Measurements from ENCODE around the gene SEMA7A. TPM values are rescaled to one million over a fixed set of nuclear protein-coding genes. Genes with fewer than 3 reads are reported as not detected.

Gene SEMA7A
- total RNA-seq, 3 donors from 2014 or later = 187 to 215 (median 195) TPM

GRCh38 chr15:74387621-74388362 is 46.0 kb downstream of the SEMA7A start:
- ATAC-seq = no peak
- no peak for DNase-seq
- H3K27me3 Mint-ChIP-seq (ENCODE audit: low read depth) = no peaks in the 10 kb centered on the region
- no peaks in the 10 kb centered on the region for H3K36me3 Mint-ChIP-seq (ENCODE audit: insufficient read depth)
- no peaks in the 10 kb centered on the region for H3K9me3 Mint-ChIP-seq
- peaks cover 61% of the 10 kb centered on the region for H3K4me1 Mint-ChIP-seq (ENCODE audit: low read depth)
- no peak overlapping the region for H3K4me3 Mint-ChIP-seq

- Mint-ChIP-seq H3K4me3 (no peak overlapping the region), H3K36me3 (ENCODE audit: insufficient read depth) (no peaks in the 10 kb centered on the region), H3K4me1 (ENCODE audit: low read depth) (peaks cover 61% of the 10 kb centered on the region), H3K9me3 (no peaks in the 10 kb centered on the region), H3K27me3 (ENCODE audit: low read depth) (no peaks in the 10 kb centered on the region)
- no peak for DNase-seq
- ATAC-seq = no peak
Observed at GRCh38 chr15:74387141-74387541, 46.6 kb downstream of the SEMA7A start.

GRCh38 chr15:74386496-74387140 is 47.1 kb downstream of the SEMA7A start:
- ATAC-seq (no peak), DNase-seq (no peak)
- H3K27me3 Mint-ChIP-seq (ENCODE audit: low read depth) = no peaks in the 10 kb centered on the region
- H3K36me3 Mint-ChIP-seq (ENCODE audit: insufficient read depth) = no peaks in the 10 kb centered on the region
- H3K9me3 Mint-ChIP-seq = no peaks in the 10 kb centered on the region
- H3K4me1 Mint-ChIP-seq (ENCODE audit: low read depth) = peaks cover 61% of the 10 kb centered on the region
- H3K4me3 Mint-ChIP-seq = no peak overlapping the region

- Mint-ChIP-seq H3K9me3 (no peaks in the 10 kb centered on the region), H3K4me1 (ENCODE audit: low read depth) (peaks cover 61% of the 10 kb centered on the region), H3K36me3 (ENCODE audit: insufficient read depth) (no peaks in the 10 kb centered on the region), H3K4me3 (no peak overlapping the region), H3K27me3 (ENCODE audit: low read depth) (no peaks in the 10 kb centered on the region)
- no peak for ATAC-seq
- DNase-seq = no peak
Observed at GRCh38 chr15:74385733-74386132, 48.0 kb downstream of the SEMA7A start.

- no peaks in the 10 kb centered on the region for H3K27me3 Mint-ChIP-seq (ENCODE audit: low read depth)
- no peaks in the 10 kb centered on the region for H3K36me3 Mint-ChIP-seq (ENCODE audit: insufficient read depth)
- ATAC-seq (peak; percentile 62 to 74), DNase-seq (peak; percentile 46)
- H3K4me1 Mint-ChIP-seq (ENCODE audit: low read depth) = peaks cover 60% of the 10 kb centered on the region
- H3K4me3 Mint-ChIP-seq = peak overlapping the region; percentile 54
- H3K9me3 Mint-ChIP-seq = no peaks in the 10 kb centered on the region
Observed at GRCh38 chr15:74384881-74385643, 48.7 kb downstream of the SEMA7A start.

- Mint-ChIP-seq H3K27me3 (ENCODE audit: low read depth) (no peaks in the 10 kb centered on the region), H3K36me3 (ENCODE audit: insufficient read depth) (no peaks in the 10 kb centered on the region), H3K4me3 (peak overlapping the region; percentile 54), H3K9me3 (no peaks in the 10 kb centered on the region), H3K4me1 (ENCODE audit: low read depth) (peaks cover 60% of the 10 kb centered on the region)
- ATAC-seq (no peak), DNase-seq (no peak)
Observed at GRCh38 chr15:74384566-74384880, 49.2 kb downstream of the SEMA7A start.

GRCh38 chr15:74383695-74384565 is 49.8 kb downstream of the SEMA7A start:
- Mint-ChIP-seq H3K27me3 (ENCODE audit: low read depth) (no peaks in the 10 kb centered on the region), H3K9me3 (no peaks in the 10 kb centered on the region), H3K36me3 (ENCODE audit: insufficient read depth) (no peaks in the 10 kb centered on the region), H3K4me3 (peak overlapping the region; percentile 54), H3K4me1 (ENCODE audit: low read depth) (peaks cover 66% of the 10 kb centered on the region)
- peak; percentile 65 for DNase-seq
- peak; percentile 57 to 69 for ATAC-seq

- no peak overlapping the region for H3K4me3 Mint-ChIP-seq
- no peaks in the 10 kb centered on the region for H3K9me3 Mint-ChIP-seq
- ATAC-seq (no peak), DNase-seq (no peak)
- H3K4me1 Mint-ChIP-seq (ENCODE audit: low read depth) = peaks cover 72% of the 10 kb centered on the region
- H3K27me3 Mint-ChIP-seq (ENCODE audit: low read depth) = no peaks in the 10 kb centered on the region
- H3K36me3 Mint-ChIP-seq (ENCODE audit: insufficient read depth) = no peaks in the 10 kb centered on the region
Observed at GRCh38 chr15:74383286-74383685, 50.5 kb downstream of the SEMA7A start.

GRCh38 chr15:74382004-74382816 is 51.5 kb downstream of the SEMA7A start:
- ATAC-seq (peak; percentile 19 to 29), DNase-seq (peak; percentile 75)
- peaks cover 77% of the 10 kb centered on the region for H3K4me1 Mint-ChIP-seq (ENCODE audit: low read depth)
- H3K27me3 Mint-ChIP-seq (ENCODE audit: low read depth) = no peaks in the 10 kb centered on the region
- H3K9me3 Mint-ChIP-seq = no peaks in the 10 kb centered on the region
- no peak overlapping the region for H3K4me3 Mint-ChIP-seq
- no peaks in the 10 kb centered on the region for H3K36me3 Mint-ChIP-seq (ENCODE audit: insufficient read depth)

- no peaks in the 10 kb centered on the region for H3K9me3 Mint-ChIP-seq
- DNase-seq = no peak
- no peaks in the 10 kb centered on the region for H3K36me3 Mint-ChIP-seq (ENCODE audit: insufficient read depth)
Observed at GRCh38 chr15:74381481-74381880, 52.3 kb downstream of the SEMA7A start.

GRCh38 chr15:74381190-74381453 is 52.6 kb downstream of the SEMA7A start:
- Mint-ChIP-seq H3K4me1 (ENCODE audit: low read depth) (peaks cover 83% of the 10 kb centered on the region), H3K36me3 (ENCODE audit: insufficient read depth) (no peaks in the 10 kb centered on the region), H3K9me3 (no peaks in the 10 kb centered on the region), H3K4me3 (no peak overlapping the region), H3K27me3 (ENCODE audit: low read depth) (no peaks in the 10 kb centered on the region)
- no peak for ATAC-seq
- no peak for DNase-seq

More at GRCh38 chr15:74381481-74381880, 52.3 kb downstream of the SEMA7A start:
- no peaks in the 10 kb centered on the region for H3K27me3 Mint-ChIP-seq (ENCODE audit: low read depth)
- peaks cover 83% of the 10 kb centered on the region for H3K4me1 Mint-ChIP-seq (ENCODE audit: low read depth)
- no peak for ATAC-seq
- no peak overlapping the region for H3K4me3 Mint-ChIP-seq

- DNase-seq = no peak
- no peak overlapping the region for H3K4me3 Mint-ChIP-seq
- peaks cover 79% of the 10 kb centered on the region for H3K4me1 Mint-ChIP-seq (ENCODE audit: low read depth)
- H3K27me3 Mint-ChIP-seq (ENCODE audit: low read depth) = no peaks in the 10 kb centered on the region
- no peaks in the 10 kb centered on the region for H3K9me3 Mint-ChIP-seq
- no peak for ATAC-seq
- H3K36me3 Mint-ChIP-seq (ENCODE audit: insufficient read depth) = no peaks in the 10 kb centered on the region
Observed at GRCh38 chr15:74380361-74381189, 53.2 kb downstream of the SEMA7A start.

- no peak overlapping the region for H3K4me3 Mint-ChIP-seq
- DNase-seq = peak; percentile 60
- no peaks in the 10 kb centered on the region for H3K36me3 Mint-ChIP-seq (ENCODE audit: insufficient read depth)
- no peaks in the 10 kb centered on the region for H3K9me3 Mint-ChIP-seq
- ATAC-seq = peak; percentile 15 to 21
- no peaks in the 10 kb centered on the region for H3K27me3 Mint-ChIP-seq (ENCODE audit: low read depth)
- H3K4me1 Mint-ChIP-seq (ENCODE audit: low read depth) = peaks cover 72% of the 10 kb centered on the region
Observed at GRCh38 chr15:74378848-74379247, 54.9 kb downstream of the SEMA7A start.
